HG02852 (cell line): Measurements from ENCODE around the gene METTL13.

Experiments used
- ATAC-seq: cut with Tn5 transposase; IDR thresholded peaks from one replicate; pipeline ENCODE4 v1.9.1; 2021; ENCODE audit warnings: mild to moderate bottlenecking, moderate library complexity; ENCODE audit not compliant: unreplicated experiment

Gene METTL13, protein sequence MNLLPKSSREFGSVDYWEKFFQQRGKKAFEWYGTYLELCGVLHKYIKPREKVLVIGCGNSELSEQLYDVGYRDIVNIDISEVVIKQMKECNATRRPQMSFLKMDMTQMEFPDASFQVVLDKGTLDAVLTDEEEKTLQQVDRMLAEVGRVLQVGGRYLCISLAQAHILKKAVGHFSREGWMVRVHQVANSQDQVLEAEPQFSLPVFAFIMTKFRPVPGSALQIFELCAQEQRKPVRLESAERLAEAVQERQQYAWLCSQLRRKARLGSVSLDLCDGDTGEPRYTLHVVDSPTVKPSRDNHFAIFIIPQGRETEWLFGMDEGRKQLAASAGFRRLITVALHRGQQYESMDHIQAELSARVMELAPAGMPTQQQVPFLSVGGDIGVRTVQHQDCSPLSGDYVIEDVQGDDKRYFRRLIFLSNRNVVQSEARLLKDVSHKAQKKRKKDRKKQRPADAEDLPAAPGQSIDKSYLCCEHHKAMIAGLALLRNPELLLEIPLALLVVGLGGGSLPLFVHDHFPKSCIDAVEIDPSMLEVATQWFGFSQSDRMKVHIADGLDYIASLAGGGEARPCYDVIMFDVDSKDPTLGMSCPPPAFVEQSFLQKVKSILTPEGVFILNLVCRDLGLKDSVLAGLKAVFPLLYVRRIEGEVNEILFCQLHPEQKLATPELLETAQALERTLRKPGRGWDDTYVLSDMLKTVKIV

DNA sequence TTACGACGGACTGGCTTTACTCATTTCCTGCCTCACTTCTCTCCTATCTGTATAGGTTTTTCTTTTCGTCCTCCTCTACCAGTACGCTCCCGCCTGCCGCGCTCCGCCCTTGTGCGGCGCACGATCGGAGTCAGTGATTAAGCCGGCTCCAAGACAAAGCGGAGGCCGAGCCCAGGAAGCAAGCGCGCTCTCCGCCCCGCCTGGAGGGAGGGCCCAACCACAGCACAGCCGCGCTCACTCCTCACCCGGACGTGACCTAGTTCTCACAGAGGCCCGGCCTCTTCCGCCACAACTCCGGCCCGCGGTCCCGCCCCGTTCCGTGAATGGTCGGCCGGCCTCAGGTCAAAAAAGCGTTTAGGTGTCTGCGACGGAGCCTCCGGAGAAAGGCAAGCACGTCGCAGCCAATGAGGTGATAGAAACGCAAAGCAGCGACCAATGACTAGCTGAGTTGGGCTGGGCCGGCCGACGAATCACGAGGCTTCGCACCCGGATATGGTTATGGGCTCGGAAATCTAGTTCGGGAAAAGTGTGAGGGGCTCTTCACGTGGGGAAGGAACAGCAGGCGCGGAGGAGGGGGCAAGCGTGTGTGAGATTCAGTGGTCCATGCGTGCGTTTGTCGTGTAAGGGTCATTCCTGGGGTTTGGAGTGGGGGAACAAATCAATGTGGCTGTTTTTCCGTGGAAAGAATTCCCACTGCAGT, at the start of gene METTL13:
TSS of gene METTL13 (plus strand) at position 485 of the 700 bp plus-strand sequence. CDS start 308 bp downstream, outside the sequence.
- ATAC-seq, result peak; percentile 98

DNA sequence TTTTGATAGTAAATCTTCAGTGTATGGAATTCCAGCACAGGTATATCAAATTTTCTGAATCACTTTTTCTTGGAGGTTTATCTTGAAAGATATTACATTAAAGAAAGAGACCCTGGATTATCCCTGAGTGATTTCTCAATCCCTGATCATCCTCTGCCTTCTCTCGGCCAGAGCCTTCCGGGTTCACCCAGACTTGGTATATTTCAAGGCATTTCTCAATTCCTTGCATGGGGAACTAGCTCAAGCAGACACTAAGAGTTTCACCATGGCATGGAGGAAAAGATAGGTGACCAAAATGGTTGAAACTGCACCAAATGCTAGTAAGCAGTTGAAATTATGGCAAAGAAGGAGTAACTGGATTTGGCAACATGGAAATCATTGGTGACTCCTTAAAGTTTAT, 45.3 kb upstream of the METTL13 start:
- no peak for ATAC-seq

DNA sequence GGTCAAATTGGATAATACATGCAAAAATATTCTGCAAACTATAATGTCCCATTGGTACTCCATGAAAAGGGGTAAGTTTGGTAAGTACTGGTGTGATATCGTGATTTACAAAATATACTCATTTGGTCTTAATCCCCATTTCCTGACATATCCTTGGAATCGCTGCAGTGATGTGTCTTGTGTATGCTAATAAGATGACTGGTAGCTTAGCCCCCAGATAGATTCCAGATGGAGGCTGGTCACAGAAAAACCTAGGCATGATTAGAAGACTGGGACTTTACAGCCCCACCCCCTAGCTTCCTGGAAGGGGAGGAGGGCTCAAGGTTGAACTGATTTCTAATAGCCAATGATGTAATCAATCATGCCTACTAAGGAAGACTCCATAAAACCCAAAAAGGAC, 42.5 kb upstream of the METTL13 start:
- ATAC-seq, result no peak

DNA sequence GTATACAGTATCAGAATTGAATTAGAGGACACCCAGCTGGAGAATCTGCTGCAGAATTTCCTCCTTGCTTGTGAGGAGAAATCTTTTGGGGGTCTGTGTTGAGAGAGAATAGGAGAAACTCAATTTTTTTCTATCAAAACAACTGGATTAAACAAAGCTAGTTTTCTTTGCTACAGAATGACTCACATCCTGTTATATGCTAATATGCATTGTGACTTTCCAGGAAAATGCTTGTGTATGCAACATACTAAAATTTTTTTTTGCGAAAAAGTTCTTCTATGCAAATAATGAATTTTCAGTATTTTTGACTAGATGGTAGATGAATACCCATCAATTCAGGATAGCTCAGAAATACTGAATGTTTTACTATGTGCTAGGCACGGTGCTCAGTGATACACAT, 41.8 kb upstream of the METTL13 start:
- ATAC-seq, result no peak

DNA sequence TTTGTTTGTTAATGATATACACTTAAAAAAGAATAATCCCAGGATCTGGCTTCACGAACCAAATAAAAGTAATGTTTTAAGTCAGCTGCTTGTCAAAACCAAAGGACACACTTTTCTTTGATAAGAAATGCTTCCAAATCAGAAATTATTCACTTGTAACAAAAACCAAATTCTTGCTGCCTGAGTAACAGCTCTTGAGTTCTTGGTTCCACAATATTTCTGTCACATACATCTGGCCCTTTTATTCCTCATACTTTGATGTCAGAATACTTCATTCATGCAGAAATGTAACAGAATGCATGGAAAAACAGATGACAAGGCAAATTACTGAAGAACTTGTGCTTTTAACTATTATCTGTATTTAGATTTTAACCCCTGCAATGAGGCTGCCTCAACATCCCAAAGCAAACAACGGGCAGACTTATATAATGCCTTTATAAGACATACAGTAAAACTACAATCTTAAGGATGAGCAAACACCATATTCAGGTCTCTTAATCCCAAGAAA, 41.0 kb upstream of the METTL13 start:
- ATAC-seq, result no peak

DNA sequence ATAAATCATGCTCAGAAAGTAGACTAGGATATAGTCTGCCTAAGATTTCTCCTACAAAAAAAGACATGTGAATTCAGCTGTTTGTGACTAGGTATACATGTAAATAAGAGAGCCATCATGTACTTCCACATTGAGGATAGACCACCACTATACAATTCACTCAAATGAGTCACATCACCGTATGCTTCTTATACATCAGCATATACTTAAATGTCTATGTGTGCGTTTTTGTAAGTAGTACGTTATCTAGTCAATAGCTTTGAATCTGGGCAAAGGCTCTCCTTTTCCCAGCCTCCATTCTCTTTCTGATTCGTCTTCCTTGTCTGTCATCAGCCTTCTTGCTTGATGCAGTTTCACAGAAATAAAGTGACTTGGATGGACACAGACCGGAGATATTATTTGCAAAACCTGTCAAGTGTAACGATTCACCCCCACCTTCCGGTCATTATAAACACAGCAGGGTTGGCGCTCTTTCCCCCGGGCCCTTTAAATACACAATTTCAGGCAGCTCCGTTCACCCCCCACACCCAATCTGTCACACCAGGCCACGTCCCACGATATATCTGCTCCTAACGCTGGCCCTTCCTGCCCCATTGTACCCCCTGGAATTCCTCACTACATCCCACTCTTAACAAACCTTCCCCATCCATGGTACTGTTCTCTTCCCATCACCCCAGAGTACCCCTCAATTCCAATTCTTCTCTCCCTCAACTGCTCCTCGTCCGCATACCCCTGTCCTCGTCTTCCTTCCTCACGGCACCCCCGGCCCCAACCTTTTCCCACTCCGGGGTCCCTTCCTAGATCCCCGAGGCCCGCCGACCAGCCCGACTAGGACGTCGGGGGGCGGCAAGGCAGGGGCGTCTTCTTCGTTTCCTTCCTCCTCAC, 40.2 kb upstream of the METTL13 start:
- peak; percentile 18 for ATAC-seq

DNA sequence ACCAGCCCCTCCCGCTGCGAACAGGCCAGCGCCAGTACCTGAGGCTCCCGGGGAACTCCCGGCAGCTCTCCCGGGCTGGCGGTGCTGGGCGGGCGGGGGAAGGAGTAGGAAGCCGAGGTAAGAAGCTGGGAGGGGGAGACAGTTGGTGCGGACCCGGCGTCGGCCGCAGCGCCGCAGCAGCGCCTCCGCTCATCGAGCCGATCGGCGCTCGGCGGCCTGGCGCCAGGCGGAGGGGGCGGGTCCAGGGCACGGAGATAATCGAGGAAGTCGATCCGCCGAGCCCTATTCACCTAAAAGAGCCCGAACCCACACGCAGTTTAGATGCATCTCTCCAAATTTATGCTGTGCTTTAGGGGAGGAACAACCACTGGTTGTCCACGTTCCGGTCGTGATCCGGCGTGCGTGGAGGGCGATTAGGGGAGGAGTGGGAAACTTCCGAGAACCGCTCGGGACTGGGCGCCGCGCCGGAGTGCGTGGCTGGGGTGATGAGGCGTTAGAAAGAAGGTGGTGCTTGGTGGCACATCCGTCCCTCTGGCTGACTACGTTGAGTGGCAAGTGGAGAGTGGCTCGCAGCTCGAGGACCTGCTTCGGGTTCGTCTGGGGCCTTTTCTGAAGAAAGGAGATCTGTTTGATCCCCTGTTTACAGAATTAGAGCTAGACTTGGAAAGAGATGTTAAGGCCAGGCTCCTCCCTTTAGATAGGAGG, 39.4 kb upstream of the METTL13 start, which contains the start of gene VAMP4:
TSS of gene VAMP4 (minus strand) at position 194 of the 705 bp plus-strand sequence. CDS start 3,651 bp downstream, outside the sequence.
- ATAC-seq, result peak; percentile 91

DNA sequence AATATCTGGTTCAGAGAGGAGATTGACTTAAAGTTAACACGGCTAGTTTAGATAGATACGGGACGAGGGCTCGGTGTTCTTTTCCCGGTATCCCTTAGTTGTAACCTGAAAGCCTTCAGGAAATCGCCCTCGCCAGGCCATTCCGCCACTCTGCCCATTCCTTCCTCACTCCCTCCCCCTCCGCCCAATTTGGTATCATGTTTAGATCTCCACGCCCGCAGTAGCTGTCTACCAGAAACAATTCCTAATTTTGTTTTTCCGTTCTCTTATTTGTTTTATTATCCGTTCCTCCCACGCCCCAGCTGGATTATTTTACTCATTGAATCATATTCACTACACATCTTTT, 38.9 kb upstream of the METTL13 start:
- peak; percentile 10 for ATAC-seq

DNA sequence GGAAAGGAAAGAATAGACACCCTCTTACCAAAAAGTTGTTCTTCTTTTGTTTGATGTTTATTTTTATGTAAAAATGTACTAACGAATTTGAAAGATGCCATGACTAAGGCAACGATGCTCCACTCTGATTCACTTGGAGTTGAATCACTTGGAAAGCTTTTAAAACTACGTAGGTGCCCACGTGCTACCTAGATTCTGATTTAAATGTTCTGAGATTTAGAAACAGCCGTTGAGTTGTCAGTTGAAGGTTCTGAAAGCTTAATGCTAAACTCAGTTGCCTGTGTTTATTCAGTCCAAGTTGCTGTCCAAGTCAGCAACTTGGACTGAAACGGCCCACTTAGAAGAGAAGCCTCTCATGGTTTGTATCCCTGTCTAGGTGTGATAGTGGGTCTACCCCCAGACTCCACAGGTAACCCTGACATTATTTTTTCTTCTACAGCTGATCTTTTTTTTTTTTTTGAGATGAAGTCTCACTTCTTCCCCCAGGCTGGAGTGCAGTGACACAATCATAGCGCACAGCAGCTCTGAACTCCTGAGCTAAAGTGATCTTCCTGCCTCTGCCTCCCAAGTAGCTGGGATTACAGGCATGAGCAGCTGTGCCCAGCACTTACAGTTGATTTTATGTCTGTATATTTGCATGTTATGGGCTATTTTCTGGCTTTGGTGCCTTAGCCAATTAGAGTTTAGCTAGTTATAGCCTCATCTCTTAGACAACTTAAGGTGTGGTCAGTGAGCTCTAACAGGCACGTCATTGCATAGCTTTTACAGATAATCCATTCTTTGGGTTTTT, 38.2 kb upstream of the METTL13 start:
- no peak for ATAC-seq

DNA sequence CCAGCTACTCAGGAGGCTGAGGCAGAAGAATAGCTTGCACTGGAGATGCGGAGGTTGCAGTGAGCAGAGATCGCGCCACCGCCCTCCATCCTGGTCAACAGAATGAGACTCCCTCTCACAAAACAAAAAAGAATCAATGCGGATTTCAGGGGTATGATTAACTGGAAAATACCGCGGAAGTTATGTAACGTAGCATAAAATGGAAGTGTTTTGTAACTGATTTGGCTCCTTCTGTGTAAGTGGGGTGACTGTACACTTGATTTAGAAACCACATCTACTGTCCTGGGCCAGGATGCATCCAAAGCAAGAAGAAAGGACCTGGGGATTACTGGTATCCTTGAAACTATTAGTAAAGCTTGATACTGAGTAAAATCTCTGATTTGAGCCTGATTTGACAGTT, 36.5 kb upstream of the METTL13 start:
- ATAC-seq, result no peak

DNA sequence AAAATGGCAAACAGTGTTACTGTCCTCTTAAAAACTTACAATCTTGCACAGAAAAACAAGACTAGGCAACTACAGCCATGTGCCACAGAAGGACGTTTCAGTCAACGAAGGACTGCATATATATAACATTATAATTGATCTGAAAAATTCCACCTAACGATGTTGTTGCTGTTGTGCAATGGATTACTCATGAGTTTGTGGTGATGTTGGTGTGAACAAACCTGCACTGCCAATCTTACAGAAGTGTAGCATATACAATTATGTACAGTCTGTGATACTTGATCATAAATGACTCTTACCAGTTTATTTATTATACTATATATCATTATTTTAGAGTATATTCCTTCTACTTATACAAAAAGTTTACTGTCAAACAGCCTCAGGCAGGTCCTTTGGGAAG, 32.8 kb upstream of the METTL13 start:
- no peak for ATAC-seq

DNA sequence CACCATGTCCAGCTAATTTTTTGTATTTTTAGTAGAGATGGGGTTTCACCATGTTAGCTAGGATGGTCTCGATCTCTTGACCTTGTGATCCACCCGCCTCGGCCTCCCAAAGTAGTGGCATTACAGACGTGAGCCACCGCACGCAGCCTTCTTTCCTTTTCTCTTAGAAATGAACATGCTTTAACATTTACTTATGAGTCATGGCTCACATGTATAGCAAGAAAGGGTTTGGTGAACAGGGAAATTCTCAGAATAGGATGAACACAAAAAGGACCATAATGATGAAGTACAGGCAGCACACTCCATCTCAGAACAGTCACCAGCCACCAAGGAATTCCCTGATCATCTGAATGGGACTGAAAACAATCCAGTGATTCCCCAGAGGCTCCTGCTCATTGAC, 30.2 kb upstream of the METTL13 start:
- ATAC-seq, result no peak

DNA sequence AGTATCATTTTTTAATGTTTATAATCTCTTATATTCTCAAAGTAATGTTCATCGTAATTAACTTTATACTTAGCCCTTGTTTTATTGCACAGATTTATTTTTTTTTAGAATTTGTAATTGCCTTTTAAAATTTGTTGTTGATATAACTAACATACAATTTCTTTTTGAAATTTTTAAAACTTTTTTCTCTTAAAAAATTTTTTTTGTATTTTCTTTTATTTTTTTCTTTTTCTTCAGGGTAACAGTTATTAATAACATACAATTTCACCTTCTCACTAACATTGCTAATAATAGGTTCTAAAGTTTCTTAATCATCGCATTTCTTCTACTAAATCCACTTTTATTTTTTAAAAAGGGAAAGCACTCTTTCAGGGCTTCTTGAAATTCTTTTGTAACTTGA, 28.3 kb upstream of the METTL13 start:
- no peak for ATAC-seq

DNA sequence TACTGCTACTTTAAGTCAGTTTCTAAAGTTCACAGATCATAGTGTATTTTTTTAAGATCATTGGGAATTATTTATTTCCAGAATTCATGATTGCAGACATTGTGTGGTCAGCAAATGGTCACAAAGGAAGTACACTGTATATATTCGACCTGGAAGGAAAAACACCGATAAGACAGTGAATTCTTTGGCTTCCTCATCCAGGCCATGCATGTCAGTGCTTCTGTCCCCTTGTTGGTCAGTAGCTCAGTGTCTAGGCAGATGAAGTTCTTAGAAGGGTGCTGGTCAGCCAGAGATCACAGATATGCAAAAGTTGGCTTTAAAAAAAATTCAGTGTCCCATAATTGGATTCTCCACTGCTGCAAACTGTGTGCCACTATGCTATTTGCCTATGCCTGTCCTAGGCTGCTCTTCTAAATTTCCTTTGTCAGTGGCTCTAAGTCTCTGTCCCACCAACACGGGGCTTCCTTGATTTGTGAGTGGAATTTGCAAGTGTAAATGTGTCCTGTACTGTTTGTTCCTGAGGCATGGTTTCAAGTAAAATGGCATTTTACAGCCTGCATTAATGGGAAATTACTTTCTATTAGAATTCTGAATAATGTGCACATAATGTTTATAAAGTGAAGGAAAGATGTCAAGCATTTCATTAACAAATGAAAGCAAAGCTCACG, 27.6 kb upstream of the METTL13 start:
- ATAC-seq, result no peak

DNA sequence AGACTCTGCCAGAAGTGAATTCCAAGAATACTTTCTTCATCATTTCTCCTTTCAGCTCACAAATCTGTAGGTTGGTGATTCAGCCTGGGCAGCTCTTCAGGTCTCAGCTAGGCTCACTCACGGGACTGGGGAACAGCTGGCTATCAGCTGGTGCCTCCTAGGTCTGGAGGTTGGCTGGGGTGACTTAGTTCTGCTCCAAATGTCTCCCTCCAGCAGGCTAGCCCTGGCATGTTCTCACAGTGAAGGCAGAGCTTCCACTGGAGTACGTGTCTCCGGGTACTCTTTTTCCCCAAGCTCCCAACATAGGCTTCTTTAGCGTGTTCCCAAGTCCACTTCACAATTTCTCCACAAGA, 27.1 kb upstream of the METTL13 start:
- no peak for ATAC-seq

DNA sequence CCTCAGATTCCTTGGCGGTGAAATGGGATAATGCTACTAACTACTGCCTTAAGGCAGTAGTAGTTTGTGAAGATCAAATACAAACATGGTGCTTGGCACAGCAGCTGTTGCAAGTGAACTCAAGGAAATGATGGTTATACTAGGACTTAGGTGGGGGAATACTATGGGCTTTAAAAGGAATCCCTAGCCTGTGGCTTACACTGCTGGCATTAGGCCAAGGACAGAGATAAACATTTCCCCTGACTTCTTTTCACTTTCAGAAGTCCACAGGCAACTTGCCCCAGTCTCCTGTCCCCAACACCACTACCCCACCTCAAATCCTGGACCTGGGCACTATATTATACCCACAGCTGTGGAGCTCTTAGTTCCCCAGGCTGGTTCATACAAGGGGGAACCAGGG, 26.5 kb upstream of the METTL13 start:
- ATAC-seq, result no peak

DNA sequence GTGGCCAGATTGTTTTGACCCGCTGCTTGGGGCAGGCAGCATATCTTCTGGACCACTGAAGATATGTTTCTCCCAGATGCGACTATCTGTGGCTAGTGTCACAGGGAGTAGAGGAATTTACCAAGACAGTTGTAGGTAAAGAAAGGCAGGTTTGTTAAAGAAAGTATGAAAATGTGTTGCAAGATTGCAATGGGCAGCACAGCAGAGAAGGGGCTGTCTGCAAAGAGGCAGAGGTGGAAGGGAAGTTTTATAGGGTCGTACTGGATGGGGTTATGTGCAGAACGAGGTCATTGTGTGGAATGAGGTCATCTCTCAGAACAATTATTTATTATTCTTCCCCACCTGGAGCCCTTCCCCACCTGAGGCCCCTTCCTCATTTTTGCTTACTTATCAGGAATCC, 24.6 kb upstream of the METTL13 start:
- ATAC-seq, result no peak

DNA sequence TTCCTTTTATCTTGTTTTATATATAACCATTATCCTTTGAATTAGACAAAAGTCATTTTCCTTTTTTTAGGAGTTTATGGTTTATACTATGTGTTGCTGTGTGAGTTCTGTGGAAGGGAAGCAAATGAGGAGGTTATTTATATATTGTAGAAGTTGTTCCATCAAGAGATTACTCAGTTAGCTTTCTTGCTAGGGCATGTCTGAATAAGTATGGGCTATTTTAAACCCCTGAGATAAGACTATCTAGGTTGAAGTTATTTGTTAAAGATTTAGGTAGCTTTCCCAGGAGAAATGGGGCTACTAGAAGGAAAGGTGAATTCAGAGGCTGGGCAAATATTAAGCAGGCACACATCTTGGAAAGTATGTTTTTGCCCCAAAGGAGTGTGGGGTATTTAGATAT, 23.4 kb upstream of the METTL13 start:
- no peak for ATAC-seq

DNA sequence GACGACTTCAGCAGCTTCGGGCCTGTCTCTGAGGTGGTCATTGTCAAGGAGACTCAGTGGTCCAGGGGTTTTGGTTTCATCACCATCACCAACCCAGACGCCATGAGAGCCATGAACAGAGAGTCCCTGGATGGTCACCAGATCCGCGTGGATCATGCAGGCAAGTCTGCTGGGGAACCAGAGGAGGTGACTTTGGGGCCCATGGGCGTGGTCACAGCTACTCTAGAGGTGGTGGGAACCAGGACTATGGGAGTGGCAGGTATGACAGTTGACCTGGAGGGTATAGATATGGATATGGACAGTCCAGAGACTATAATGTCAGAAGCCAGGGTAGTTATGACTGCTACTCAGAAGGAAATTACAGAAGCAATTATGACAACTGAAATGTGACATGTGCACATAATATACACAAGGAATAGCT, 19.3 kb upstream of the METTL13 start:
- no peak for ATAC-seq
